Suppressor macrophage treated with lipopolysaccharide for 4 hours (primary cell): ENCODE measurements around the gene INHBC.
A peak's percentile ranks its signal among the peaks of the same experiment; 100 is the strongest.
"Not testable (repeated sequence)": the region's sequence is repeated elsewhere in the genome, so short reads cannot be mapped to it uniquely, and the experiment has no call there.

Source experiments
- DNase-seq: peaks from one replicate; pipeline ENCODE4 v3.0.0-alpha.2; 2020

INHBC gene

DNA sequence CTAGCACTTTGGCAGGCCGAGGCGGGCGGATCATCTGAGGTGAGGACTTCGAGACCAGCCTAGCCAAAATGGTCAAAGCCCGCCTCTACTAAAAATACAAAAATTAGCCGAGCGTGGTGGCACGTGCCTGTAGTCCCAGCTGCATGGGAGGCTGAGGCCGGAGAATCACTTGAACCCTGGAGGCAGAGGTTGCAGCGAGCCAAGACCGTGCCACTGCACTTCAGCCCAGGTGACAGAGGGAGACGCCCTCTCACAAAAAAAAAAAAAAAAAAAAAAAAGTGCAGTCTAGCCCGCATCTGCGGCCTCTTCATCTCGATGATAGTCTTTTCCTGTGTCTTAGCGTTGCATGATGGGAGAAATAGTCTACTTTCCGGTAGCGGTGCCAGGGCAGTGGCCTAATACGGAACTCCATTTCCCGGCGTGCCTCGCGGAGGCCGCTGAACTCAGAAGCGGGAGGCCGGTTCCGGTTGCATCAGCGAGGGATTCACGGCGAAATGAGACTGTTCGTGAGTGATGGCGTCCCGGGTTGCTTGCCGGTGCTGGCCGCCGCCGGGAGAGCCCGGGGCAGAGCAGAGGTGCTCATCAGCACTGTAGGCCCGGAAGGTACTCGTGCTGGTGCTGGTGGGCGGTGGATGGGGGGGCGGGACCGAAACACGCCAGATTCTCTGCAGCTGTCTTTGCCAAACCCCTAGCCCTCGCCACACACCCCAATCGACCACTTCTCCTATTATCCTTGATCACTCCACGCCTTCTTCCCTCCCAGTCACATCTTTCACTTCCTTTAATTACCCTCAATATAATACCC, 53.2 kb downstream of the INHBC start, which contains the start of gene MARS1:
Gene MARS1, plus strand, starts transcription at position 472 of the 805 bp plus-strand sequence. Its CDS starts 23 bp downstream, at position 495.
- DNase-seq: peak; percentile 97

DNA sequence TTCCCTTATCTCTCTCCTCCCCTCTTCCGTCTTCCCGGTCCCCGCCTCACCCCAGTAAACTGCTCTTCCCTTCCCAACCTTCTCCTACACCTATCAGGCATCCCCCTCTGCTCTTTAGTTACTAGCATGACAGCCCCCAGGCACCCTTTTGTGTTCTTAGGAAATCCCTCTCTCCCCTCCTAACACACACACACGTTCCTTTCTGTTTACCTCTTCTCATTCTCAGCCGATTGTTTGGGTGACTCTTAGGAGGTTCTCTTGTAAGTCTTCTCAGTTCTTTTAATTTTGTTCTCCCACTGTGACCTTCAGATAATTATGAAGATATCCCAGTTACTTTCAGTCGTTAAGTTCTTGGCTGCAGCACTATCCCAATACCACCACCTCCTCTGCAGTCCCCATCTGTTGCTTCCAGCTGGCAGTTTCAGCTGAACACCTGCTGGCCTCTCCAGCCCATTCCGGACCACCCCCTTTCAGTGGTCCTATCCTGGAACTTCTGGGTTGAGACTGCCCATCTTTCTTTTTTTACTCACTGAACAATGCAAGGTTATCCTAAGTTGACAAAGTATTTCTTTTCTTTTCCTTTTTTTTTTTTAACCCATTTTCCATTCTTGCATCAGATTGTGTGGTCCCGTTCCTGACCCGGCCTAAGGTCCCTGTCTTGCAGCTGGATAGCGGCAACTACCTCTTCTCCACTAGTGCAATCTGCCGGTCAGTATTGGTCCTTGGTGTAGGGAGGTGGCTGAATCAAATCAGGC, 54.0 kb downstream of the INHBC start:
- no peak for DNase-seq

DNA sequence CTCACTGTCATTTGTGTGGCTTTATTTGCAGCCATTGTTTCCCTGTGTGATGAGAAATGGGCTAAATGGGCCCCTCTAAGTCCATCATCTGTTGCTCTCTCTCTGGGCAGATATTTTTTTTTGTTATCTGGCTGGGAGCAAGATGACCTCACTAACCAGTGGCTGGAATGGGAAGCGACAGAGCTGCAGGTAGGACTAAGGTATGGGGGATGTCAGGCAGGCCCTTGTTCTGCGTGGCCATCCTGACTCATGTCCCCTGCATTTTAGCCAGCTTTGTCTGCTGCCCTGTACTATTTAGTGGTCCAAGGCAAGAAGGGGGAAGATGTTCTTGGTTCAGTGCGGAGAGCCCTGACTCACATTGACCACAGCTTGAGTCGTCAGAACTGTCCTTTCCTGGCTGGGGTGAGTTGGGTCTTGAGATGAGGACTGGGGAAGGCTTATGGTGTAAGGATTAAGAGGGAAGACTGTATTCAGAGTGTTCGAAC, 54.6 kb downstream of the INHBC start:
- peak; percentile 31 for DNase-seq

DNA sequence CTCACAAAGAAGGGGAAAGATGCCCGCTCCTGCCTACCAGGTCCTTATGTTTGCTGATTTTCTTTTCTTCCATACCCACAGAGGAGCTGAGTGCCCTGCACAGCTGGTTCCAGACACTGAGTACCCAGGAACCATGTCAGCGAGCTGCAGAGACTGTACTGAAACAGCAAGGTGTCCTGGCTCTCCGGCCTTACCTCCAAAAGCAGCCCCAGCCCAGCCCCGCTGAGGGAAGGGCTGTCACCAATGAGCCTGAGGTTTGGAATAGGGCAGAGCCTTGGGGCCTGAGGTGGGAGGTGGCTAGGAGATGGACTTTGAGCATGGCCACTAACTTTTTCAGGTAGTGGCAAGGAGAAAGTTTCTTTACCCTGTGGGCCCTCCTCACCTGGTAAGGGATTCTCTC, 55.5 kb downstream of the INHBC start:
- DNase-seq: no peak

DNA sequence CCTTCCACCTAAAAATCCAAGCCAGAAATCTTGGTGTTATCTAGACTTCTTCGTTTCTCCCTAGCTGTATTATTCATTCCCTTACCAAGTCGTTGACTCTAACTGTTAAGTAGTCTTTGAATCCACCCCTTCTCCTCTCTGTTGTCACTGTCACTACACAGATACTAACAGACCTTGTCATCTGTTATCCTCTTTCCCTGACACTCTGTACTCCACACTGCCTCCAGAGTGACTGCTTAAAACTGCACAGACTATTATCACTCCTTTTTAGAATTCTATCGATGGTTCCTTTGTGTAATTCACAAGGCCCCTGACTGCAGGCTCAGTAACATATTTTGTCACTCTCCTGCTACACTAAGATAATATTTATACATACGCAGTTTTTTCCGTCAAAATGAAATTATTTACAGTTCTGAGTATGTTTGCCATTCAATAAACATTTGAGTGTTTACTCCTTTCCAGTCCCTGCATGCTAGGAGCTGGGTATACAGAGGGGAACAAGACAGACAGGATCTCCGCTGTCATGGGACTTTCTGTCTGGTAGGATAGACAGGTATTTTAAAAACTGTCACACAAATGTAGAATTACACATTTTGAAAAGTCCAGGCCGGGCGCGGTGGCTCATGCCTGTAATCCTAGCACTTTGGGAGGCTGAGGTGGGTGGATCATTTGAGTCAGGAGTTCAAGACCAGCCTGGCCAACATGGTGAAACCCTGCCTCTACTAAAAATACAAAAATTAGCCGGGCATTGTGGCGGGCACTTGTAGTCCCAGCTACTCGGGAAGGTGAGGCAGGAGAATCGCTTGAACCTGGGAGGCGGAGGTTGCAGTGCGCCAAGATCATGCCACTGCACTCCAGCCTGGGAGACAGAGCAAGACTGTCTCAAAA, 57.1 kb downstream of the INHBC start:
- no peak for DNase-seq

DNA sequence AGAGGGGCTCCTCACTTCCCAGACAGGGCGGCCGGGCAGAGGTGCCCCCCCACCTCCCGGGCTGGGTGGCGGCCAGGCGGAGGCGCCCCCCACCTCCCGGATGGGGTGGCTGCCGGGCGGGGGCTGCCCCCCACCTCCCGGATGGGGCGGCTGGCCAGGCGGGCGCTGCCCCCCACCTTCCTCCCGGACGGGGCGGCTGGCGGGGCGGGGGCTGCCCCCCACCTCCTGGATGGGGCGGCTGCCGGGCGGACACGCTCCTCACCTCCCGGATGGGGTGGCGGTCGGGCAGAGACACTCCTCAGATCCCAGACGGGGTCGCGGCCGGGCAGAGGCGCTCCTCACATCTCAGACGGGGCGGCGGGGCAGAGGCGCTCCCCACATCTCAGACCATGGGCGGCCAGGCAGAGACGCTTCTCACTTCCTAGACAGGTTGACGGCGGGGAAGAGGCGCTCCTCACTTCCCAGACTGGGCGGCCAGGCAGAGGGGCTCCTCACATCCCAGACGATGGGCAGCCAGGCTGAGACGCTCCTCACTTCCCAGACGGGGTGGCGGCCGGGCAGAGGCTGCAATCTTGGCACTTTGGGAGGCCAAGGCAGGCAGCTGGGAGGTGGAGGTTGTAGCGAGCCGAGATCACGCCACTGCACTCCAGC, 60.6 kb downstream of the INHBC start:
- not testable (repeated sequence) for DNase-seq

DNA sequence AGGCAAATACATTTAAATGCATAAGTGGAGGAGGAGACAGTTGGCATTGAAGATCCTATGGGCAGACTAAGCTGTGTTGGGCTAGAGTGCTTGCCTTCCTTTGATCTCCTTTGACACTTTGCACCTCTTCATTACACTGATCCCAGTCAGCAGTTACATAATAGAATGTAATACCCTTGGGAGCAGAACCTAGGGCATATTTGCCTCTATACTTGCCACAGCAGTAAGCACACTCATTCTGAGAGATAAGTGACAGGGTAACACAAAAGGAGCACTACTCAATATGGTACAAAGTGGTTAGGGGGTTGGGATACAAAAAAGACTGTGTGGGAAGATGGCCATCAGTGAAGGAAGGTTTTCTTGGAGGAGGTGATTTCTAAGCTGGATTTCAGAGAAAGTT, 62.2 kb downstream of the INHBC start:
- no peak for DNase-seq

DNA sequence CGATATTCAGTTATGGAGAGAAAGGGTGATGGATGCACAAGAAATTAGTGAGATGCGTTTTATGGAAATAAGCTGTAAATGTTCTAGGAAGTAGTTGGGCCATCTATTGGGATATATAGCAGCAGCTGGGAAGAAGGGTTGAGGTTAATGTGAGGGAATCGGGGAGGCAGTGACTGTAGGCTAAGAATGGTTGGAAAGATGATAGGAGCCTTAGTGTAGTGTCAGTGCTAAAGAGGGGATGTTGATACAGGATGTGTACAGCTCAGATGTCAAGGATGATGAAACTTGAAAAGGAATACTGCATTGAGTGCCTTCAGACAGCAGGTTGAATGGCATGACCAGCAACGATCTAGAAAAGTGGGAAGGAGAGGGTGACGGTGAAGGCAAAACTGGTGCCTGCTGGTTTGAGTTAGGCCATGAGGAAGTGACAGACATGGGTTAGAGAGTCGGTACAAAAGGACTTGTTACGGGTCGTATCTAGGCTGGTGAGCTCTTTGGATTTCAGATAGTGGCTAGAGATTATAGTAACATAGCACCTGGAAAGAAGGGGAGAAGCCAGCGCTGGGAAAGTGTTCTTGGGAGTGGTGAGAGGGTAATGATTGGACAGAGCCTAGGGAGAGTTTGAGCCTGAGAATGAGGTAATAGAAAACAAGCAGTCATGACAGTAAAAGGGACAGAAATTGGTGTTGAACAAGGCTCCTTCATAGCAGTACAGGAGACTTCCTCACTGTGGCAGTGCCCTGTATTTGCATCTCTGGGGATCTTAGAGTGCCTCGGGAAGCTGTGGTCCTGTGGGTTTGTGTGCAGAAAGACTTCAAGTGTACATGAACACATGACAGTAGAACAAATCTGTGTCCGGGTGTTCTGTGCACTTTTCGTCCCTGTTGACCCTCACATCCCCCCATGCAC, 62.9 kb downstream of the INHBC start:
- DNase-seq: no peak

DNA sequence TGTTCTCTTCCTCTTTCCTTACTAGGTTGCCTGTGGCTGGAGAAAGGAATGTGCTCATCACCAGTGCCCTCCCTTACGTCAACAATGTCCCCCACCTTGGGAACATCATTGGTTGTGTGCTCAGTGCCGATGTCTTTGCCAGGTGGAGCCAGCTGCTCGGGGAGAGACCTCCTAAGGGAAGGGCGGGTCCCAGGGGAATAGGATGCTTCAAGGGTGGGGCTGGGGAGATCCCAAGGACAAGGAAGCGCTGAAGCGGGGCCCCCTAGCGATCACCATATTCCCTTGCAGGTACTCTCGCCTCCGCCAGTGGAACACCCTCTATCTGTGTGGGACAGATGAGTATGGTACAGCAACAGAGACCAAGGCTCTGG, 63.5 kb downstream of the INHBC start:
- no peak for DNase-seq

DNA sequence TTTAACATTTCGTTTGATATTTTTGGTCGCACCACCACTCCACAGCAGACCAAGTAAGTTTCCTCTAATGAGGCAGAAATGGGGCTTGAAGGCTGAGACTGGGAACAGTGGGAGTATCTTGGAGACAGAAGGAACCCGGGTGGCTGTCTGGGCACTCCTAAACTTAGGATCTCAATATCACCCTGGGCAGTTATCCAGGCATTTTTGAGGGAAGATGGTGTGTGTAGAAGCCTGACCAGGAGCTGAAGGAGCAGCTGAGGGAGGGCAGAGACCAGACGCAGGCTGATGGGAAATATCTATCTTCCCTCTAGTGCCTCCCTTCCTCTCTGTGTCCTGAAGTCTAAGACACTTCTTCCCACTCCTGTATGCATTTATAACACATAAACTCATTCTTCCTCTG, 64.0 kb downstream of the INHBC start:
- DNase-seq: no peak

DNA sequence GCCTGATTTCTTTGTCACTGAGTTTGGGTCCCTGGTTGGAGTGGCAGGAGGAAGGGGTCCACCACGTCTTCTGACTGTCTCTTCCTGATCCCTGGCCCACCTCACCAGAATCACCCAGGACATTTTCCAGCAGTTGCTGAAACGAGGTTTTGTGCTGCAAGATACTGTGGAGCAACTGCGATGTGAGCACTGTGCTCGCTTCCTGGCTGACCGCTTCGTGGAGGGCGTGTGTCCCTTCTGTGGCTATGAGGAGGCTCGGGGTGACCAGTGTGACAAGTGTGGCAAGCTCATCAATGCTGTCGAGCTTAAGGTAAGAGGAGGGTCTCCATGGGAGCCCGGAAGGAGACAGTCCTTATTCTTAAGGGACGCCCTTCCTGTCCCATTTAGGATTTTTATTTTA, 65.6 kb downstream of the INHBC start:
- DNase-seq: no peak
